Measurements from ENCODE around the gene GDF11. TPM values are rescaled to one million over a fixed set of nuclear protein-coding genes. Genes with fewer than 3 reads are reported as not detected.

GDF11 gene
- 1.1 TPM for total RNA-seq

- ATAC-seq (peak; percentile 35), DNase-seq (ENCODE audit: low spot score) (peak; percentile 49)
Measured at GRCh38 chr12:55742719-55743405, at the start of gene GDF11. Gene GDF11 (plus strand): TSS chr12:55743122. CDS start chr12:55743317, 195 bp downstream.

GRCh38 chr12:55693323-55694187, 49.4 kb upstream of the GDF11 start:
- ATAC-seq, result no peak
- no peak for DNase-seq (ENCODE audit: low spot score)

- DNase-seq (ENCODE audit: low spot score) (no peak), ATAC-seq (no peak)
Measured at GRCh38 chr12:55694188-55694515, 48.8 kb upstream of the GDF11 start.

- no peak for DNase-seq (ENCODE audit: low spot score)
- ATAC-seq, result no peak
Measured at GRCh38 chr12:55694651-55695050, 48.3 kb upstream of the GDF11 start.

- no peak for DNase-seq (ENCODE audit: low spot score)
- no peak for ATAC-seq
Measured at GRCh38 chr12:55695349-55695748, 47.6 kb upstream of the GDF11 start.

- ATAC-seq (no peak), DNase-seq (ENCODE audit: low spot score) (no peak)
Measured at GRCh38 chr12:55696141-55696540, 46.8 kb upstream of the GDF11 start.

GRCh38 chr12:55696796-55697462, 46.0 kb upstream of the GDF11 start:
- DNase-seq (ENCODE audit: low spot score) (no peak), ATAC-seq (no peak)

GRCh38 chr12:55697686-55698085, 45.2 kb upstream of the GDF11 start:
- ATAC-seq (no peak), DNase-seq (ENCODE audit: low spot score) (no peak)

GRCh38 chr12:55698241-55698955, 44.5 kb upstream of the GDF11 start:
- ATAC-seq, result no peak
- no peak for DNase-seq (ENCODE audit: low spot score)

- no peak for DNase-seq (ENCODE audit: low spot score)
- no peak for ATAC-seq
Measured at GRCh38 chr12:55698965-55699364, 44.0 kb upstream of the GDF11 start.

- DNase-seq (ENCODE audit: low spot score) (no peak), ATAC-seq (no peak)
Measured at GRCh38 chr12:55699471-55700055, 43.4 kb upstream of the GDF11 start.

- DNase-seq (ENCODE audit: low spot score) (no peak), ATAC-seq (no peak)
Measured at GRCh38 chr12:55700255-55701018, 42.5 kb upstream of the GDF11 start.

- DNase-seq (ENCODE audit: low spot score) (no peak), ATAC-seq (no peak)
Measured at GRCh38 chr12:55702861-55703260, 40.1 kb upstream of the GDF11 start.

GRCh38 chr12:55703288-55703687, 39.6 kb upstream of the GDF11 start:
- no peak for DNase-seq (ENCODE audit: low spot score)
- no peak for ATAC-seq

GRCh38 chr12:55703901-55704761, 38.8 kb upstream of the GDF11 start:
- ATAC-seq (no peak), DNase-seq (ENCODE audit: low spot score) (no peak)

GRCh38 chr12:55704824-55705718, 37.9 kb upstream of the GDF11 start:
- DNase-seq (ENCODE audit: low spot score) (no peak), ATAC-seq (no peak)

- peak; percentile 23 for ATAC-seq
- no peak for DNase-seq (ENCODE audit: low spot score)
Measured at GRCh38 chr12:55705782-55706402, 37.0 kb upstream of the GDF11 start.

Measured in left lobe of liver (tissue), 2 donors.